ENCODE results near the gene SPSB2.

- TF ChIP-seq CTCF (IDR thresholded peaks at IDR 0.05) (no peak), POLR2A (IDR thresholded peaks at IDR 0.05) (no peak)
Observed at GRCh38 chr12:6860942-6861341, 12.2 kb downstream of the SPSB2 start.

Data from adrenal gland (tissue), 5 donors.